ENCODE measurements around the gene METTL13.

METTL13 gene

GRCh38 chr1:171845998-171846397, 64.5 kb downstream of the METTL13 start:
- no peak for DNase-seq (ENCODE audit: low read depth in 1 of 2, low spot score in 1 of 2)
- Histone ChIP-seq H3K27ac (replicated peaks) (no peak overlapping the region), H3K4me3 (replicated peaks; ENCODE audit: insufficient read depth, low read length) (no peak overlapping the region), H3K27me3 (ENCODE audit: insufficient read depth, poor library complexity, severe bottlenecking) (peaks cover 13% of the 10 kb centered on the region)
- TF ChIP-seq POLR2AphosphoS5 (IDR thresholded peaks at IDR 0.05; ENCODE audit: low read depth), result no peak
- TF ChIP-seq, protein P1, sequence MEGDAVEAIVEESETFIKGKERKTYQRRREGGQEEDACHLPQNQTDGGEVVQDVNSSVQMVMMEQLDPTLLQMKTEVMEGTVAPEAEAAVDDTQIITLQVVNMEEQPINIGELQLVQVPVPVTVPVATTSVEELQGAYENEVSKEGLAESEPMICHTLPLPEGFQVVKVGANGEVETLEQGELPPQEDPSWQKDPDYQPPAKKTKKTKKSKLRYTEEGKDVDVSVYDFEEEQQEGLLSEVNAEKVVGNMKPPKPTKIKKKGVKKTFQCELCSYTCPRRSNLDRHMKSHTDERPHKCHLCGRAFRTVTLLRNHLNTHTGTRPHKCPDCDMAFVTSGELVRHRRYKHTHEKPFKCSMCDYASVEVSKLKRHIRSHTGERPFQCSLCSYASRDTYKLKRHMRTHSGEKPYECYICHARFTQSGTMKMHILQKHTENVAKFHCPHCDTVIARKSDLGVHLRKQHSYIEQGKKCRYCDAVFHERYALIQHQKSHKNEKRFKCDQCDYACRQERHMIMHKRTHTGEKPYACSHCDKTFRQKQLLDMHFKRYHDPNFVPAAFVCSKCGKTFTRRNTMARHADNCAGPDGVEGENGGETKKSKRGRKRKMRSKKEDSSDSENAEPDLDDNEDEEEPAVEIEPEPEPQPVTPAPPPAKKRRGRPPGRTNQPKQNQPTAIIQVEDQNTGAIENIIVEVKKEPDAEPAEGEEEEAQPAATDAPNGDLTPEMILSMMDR (IDR thresholded peaks at IDR 0.05; ENCODE audit: insufficient read depth, low read length), result no peak
- TF ChIP-seq REST (IDR thresholded peaks at IDR 0.05; ENCODE audit: insufficient replicate concordance, low read depth), result no peak
- TF ChIP-seq GABPA (IDR thresholded peaks at IDR 0.05; ENCODE audit: low read depth), result no peak
- no peak for TF ChIP-seq SPI1 (IDR thresholded peaks at IDR 0.05; ENCODE audit: borderline replicate concordance, low read depth)
